ENCODE results near the gene CERK.

Gene CERK

GRCh38 chr22:46662226-46662625, 75.8 kb downstream of the CERK start:
- no peak for DNase-seq (ENCODE audit: low read depth, low spot score)

- DNase-seq (ENCODE audit: low read depth, low spot score): no peak
Observed at GRCh38 chr22:46661221-46661851, 76.7 kb downstream of the CERK start.

- DNase-seq (ENCODE audit: low read depth, low spot score): no peak
Observed at GRCh38 chr22:46660604-46661201, 77.3 kb downstream of the CERK start.

GRCh38 chr22:46659791-46660186, 78.3 kb downstream of the CERK start:
- no peak for DNase-seq (ENCODE audit: low read depth, low spot score)

GRCh38 chr22:46659059-46659790, 78.8 kb downstream of the CERK start:
- DNase-seq (ENCODE audit: low read depth, low spot score): no peak

GRCh38 chr22:46657996-46658947, 79.8 kb downstream of the CERK start:
- no peak for DNase-seq (ENCODE audit: low read depth, low spot score)

- DNase-seq (ENCODE audit: low read depth, low spot score): no peak
Observed at GRCh38 chr22:46657655-46657953, 80.4 kb downstream of the CERK start.

GRCh38 chr22:46656856-46657654, 81.0 kb downstream of the CERK start:
- DNase-seq (ENCODE audit: low read depth, low spot score): no peak

- DNase-seq (ENCODE audit: low read depth, low spot score): no peak
Observed at GRCh38 chr22:46655861-46656608, 82.0 kb downstream of the CERK start.

GRCh38 chr22:46654927-46655595, 83.0 kb downstream of the CERK start:
- DNase-seq (ENCODE audit: low read depth, low spot score): no peak

GRCh38 chr22:46654426-46654825, 83.6 kb downstream of the CERK start:
- no peak for DNase-seq (ENCODE audit: low read depth, low spot score)

GRCh38 chr22:46653596-46653995, 84.5 kb downstream of the CERK start:
- no peak for DNase-seq (ENCODE audit: low read depth, low spot score)

GRCh38 chr22:46652847-46653331, 85.2 kb downstream of the CERK start:
- no peak for DNase-seq (ENCODE audit: low read depth, low spot score)

GRCh38 chr22:46652081-46652846, 85.8 kb downstream of the CERK start:
- DNase-seq (ENCODE audit: low read depth, low spot score): no peak

GRCh38 chr22:46651316-46651715, 86.7 kb downstream of the CERK start:
- DNase-seq (ENCODE audit: low read depth, low spot score): no peak

- DNase-seq (ENCODE audit: low read depth, low spot score): no peak
Observed at GRCh38 chr22:46650078-46650810, 87.8 kb downstream of the CERK start.

GRCh38 chr22:46649141-46650077, 88.6 kb downstream of the CERK start:
- DNase-seq (ENCODE audit: low read depth, low spot score): no peak

All from activated naive CD8-positive, alpha-beta T cell treated with anti-CD3 and anti-CD28 coated beads, Interleukin-2, amount 50 U/mL, for 16 hours (primary cell).